ENCODE results near the gene VEPH1. TPM values are rescaled to one million over a fixed set of nuclear protein-coding genes. Genes with fewer than 3 reads are reported as not detected.
A peak's percentile ranks its signal among the peaks of the same experiment; 100 is the strongest.

Gene VEPH1
- total and polyA plus RNA-seq, 9 of the 15 experiments (the other 6 are each of a cell fraction or from before 2014, with no cell fraction given), result 4.5 to 15.6 (median 5.8) TPM

- ATAC-seq, result peak; percentile 41
- no peaks in the 10 kb centered on the region for H4K20me1 ChIP-seq (replicated peaks; ENCODE audit: control insufficient read depth, insufficient read depth, low read length)
- no peak for FAIRE-seq
- no peaks in the 10 kb centered on the region for H3K27me3 ChIP-seq (ENCODE audit: control insufficient read depth in 2 of 2, insufficient read depth in 2 of 2, low read length in 2 of 2)
- no peaks in the 10 kb centered on the region for H3K9me3 ChIP-seq (replicated peaks; ENCODE audit: control insufficient read depth, insufficient read depth, low read depth, low read length)
- intact Hi-C loops (cut with micrococcal nuclease) (loop anchor here (10.0 kb wide), 1 partner anchor 1261 kb away; no protein-coding TSS in a partner anchor), in situ Hi-C loops (cut with MboI) (no loop called here)
- H3K36me3 ChIP-seq (ENCODE audit: control insufficient read depth, insufficient read depth, low read length), result no peaks in the 10 kb centered on the region
- peak overlapping the region in 1 of 2 experiments; percentile 17; a peak in 1 of 4 replicates for H3K9ac ChIP-seq (ENCODE audit: insufficient read depth in 1 of 2, low read depth in 2 of 2, low read length in 2 of 2)
- peak in 2 of 4 experiments; percentile 14 to 54 for DNase-seq (ENCODE audit: extremely low read depth in 1 of 4, low spot score in 3 of 4)
- peak overlapping the region; percentile 91 for H2AFZ ChIP-seq (ENCODE audit: low read depth, low read length)
- POLR2A ChIA-PET, result interaction anchor here (0.6 to 2.4 kb wide), 8 partner anchors 8 to 576 kb away, joined by 3 to 15 read pairs (median 4); partner anchors contain the start of gene RSRC1
- H3K9me1 ChIP-seq (ENCODE audit: control insufficient read depth, insufficient read depth, low read length), result no peaks in the 10 kb centered on the region
- WGBS (ENCODE audit: insufficient coverage, low coverage, missing lambda C conversion rate), result 17% methylated on average over 9 of the region's 9 CpGs
- TSS peak; percentile 88 for BruUV-seq (replicated peaks)
- peaks cover 0 to 52% of the 10 kb centered on the region in 2 experiments; a peak in 4 of 5 replicates for H3K4me1 ChIP-seq (replicated peaks in 1 of 2; ENCODE audit: control insufficient read depth in 2 of 2, insufficient read depth in 2 of 2, low read length in 2 of 2)
- CTCF ChIA-PET (ENCODE audit: low intra/inter-chr PET ratio), result interaction anchor here (0.5 to 4.7 kb wide), 4 partner anchors 29 to 901 kb away, joined by 3 to 21 read pairs (median 4); no protein-coding TSS in a partner anchor
- H3K4me3 ChIP-seq, result no peak overlapping the region
- H3K27ac ChIP-seq (ENCODE audit: extremely low read depth, low read depth, low read length), result peak overlapping the region; percentile 61; the same call in 2 of the 3 replicates
- peak overlapping the region; percentile 39 for H3K4me2 ChIP-seq (ENCODE audit: insufficient read depth, low read length)
- H3K79me2 ChIP-seq (ENCODE audit: control insufficient read depth, insufficient read depth, low read length), result no peaks in the 10 kb centered on the region
- TF ChIP-seq ZNF175 (CRISPR knock-in tag; IDR thresholded peaks at IDR 0.05; ENCODE audit: low read depth), result peak; percentile 20; the same call in 1 of the 2 replicates
- TF ChIP-seq GMEB1 (CRISPR knock-in tag; IDR thresholded peaks at IDR 0.05), result no peak
- TF ChIP-seq PRDM10 (IDR thresholded peaks at IDR 0.05; ENCODE audit: partially characterized antibody), result no peak
- peak in 1 of 2 experiments; percentile 27; a peak in 1 of 4 replicates for TF ChIP-seq MNT (conservative IDR thresholded peaks at IDR 0.05)
- TF ChIP-seq MBD2 (IDR thresholded peaks at IDR 0.05; ENCODE audit: borderline replicate concordance, low read depth), result 0 out of 2 replicates have a peak, but pooled peaks have one; percentile 11
- TF ChIP-seq SREBF1 (IDR thresholded peaks at IDR 0.05; ENCODE audit: borderline replicate concordance, low read depth, low read length), result no peak
- 0 out of 2 replicates have a peak, but pooled peaks have one; percentile 28 for TF ChIP-seq ZNF395 (CRISPR knock-in tag; IDR thresholded peaks at IDR 0.05)
- TF ChIP-seq XRCC5 (IDR thresholded peaks at IDR 0.05; ENCODE audit: low read depth, low read length), result no peak
- TF ChIP-seq SNAPC5 (CRISPR knock-in tag; IDR thresholded peaks at IDR 0.05), result no peak
These were observed 30.3 kb upstream of the VEPH1 start for GRCh38 chr3:157533298-157534070.
